Right cardiac atrium (tissue), 5 donors: ENCODE measurements around the gene MT1F. TPM values are rescaled to one million over a fixed set of nuclear protein-coding genes. Genes with fewer than 3 reads are reported as not detected.

Experiments used
- ATAC-seq, 2 donors: fragments of 200-7000 bp; cut with Tn5 transposase; one replicate each; pipeline versions ENCODE4 v1.8.0 to v1.9.1; 2020; ENCODE audit warnings: moderate library complexity in 2 of 2, mild to moderate bottlenecking in 1 of 2
- DNase-seq, 3 donors: peaks; one replicate each; pipeline ENCODE4 v3.0.0-alpha.2; 2020
- H3K27ac ChIP-seq: one replicate; pipeline ENCODE4 v1.5.1; 2013; ENCODE audit warnings: mild to moderate bottlenecking, low read length, control low read depth, moderate library complexity
- H3K27me3 ChIP-seq: one replicate; pipeline ENCODE4 v1.6.1; 2013; ENCODE audit not compliant: control insufficient read depth, insufficient read depth
- H3K4me1 ChIP-seq: one replicate; pipeline ENCODE4 v1.6.1; 2013; ENCODE audit warnings: low read length; ENCODE audit not compliant: control insufficient read depth, insufficient read depth
- H3K4me3 ChIP-seq: one replicate; pipeline ENCODE4 v1.5.1; 2013; ENCODE audit warnings: low read length, control low read depth
- H3K9me3 ChIP-seq: one replicate; pipeline ENCODE4 v1.6.1; 2013; ENCODE audit warnings: low read length; ENCODE audit not compliant: control insufficient read depth
- WGBS: extraction: QIAGEN DNeasy Blood & Tissue Kit; methylation state at CpG from one replicate; pipeline ENCODE4 v1.1.7; 2013; 5-methylcytosine and 5-hydroxymethylcytosine counted together
- intact Hi-C, 4 donors: fragments of 100-400 bp; cut with DNase I; formaldehyde crosslinking; loops; one replicate each; pipeline versions ENCODE4 v1.11.0 to v1.14.0; 2022 to 2023
- long read RNA-seq, 4 donors: library from polyadenylated mRNA; unstranded; transcript quantifications; one replicate each; pipeline ENCODE4 v2.0.0, GENCODE V29; 2020 to 2021
- polyA plus RNA-seq: library from polyadenylated mRNA; stranded (reverse); fragments of 200-250 nt; gene quantifications from one replicate; pipeline ENCODE4 v1.2.3, GENCODE V29; 2013
- total RNA-seq, 4 donors: library from RNA; stranded (reverse); fragmentation: NEBNext Ultra II Directional; extraction: Animal tissue kit (Norgen Biotek cat#: 25700); gene quantifications; one replicate each; pipeline ENCODE4 v1.2.1, GENCODE V29; 2021
- donor health status: healthy with polysubstance abuse.
- donor health status: DM: no; HTN: yes; CAD: no.
- donor health status: DM: no; HTN: no; CAD: no.
- donor health status: DM: no; HTN: yes; CAD: no; lungs with severe emphysema.
- donor health status: DM: yes; HTN: yes; CAD: no.

MT1F gene
- total RNA-seq, result 1 to 10 TPM; 1.3 to 3.9 (median 2.7) TPM
- polyA plus RNA-seq, result 3.7 TPM
- long read RNA-seq, donor 1, partial matches to known transcripts, result 0 of 2 reads
- long read RNA-seq, donor 1, other reads (novel, unspliced or antisense), result 0 of 2 reads
- long read RNA-seq, donor 2, partial matches to known transcripts, result 0 of 3 reads
- long read RNA-seq, donor 2, other reads (novel, unspliced or antisense), result 0 of 3 reads
- long read RNA-seq, donor 3, partial matches to known transcripts, result 0 of 1 reads
- long read RNA-seq, donor 3, other reads (novel, unspliced or antisense), result 1 of 1 reads
- long read RNA-seq, donor 4, result 0 reads

DNA sequence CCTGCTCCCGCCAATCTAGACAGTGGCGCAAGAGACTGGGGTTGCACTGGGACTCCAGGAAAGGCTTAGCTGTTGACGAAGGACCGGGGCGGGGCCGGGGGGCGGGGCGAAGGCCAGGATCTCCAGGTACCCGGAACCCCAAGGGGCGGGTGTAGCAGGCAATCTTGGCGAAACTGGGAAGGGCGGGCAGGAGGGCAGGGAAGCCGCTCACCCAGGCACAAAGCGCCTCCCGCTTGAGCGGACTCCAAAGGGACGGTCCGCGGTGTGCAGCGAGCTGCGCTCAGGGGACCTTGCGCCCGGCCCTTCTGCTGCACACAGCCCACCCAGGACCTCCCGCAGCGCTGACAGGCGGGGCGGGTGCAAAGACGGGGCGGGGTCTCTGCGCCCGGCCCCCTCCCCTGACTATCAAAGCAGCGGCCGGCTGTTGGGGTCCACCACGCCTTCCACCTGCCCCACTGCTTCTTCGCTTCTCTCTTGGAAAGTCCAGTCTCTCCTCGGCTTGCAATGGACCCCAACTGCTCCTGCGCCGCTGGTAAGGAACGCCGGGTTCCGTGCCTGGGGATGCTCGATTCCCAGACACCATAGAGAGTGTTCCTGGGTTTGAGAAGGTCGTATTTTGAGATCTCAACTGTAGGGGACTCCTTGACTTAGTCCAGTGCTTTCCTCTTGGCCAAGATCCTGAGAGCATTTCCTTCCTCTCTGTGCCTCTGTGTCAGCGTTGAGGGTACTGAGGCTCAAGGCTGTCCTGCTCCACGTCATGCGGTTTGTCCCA is at the start of gene MT1F:
Gene MT1F, plus strand, starts transcription at position 405 of the 772 bp plus-strand sequence. Its CDS starts 100 bp downstream, at position 505.
- ATAC-seq, result peak; percentile 90 to 91
- no peak within 1 kb of the TSS for H3K27ac ChIP-seq
- no peaks in the 10 kb centered on the region for H3K27me3 ChIP-seq
- DNase-seq, result peak; percentile 77 to 89 (median 88)
- no peaks in the 10 kb centered on the region for H3K9me3 ChIP-seq
- intact Hi-C loops, result no loop called here
- WGBS, result 1% methylated on average over 46 of the region's 46 CpGs
- no peaks in the 10 kb centered on the region for H3K4me1 ChIP-seq
- H3K4me3 ChIP-seq, result peak within 1 kb of the TSS; percentile 66

DNA sequence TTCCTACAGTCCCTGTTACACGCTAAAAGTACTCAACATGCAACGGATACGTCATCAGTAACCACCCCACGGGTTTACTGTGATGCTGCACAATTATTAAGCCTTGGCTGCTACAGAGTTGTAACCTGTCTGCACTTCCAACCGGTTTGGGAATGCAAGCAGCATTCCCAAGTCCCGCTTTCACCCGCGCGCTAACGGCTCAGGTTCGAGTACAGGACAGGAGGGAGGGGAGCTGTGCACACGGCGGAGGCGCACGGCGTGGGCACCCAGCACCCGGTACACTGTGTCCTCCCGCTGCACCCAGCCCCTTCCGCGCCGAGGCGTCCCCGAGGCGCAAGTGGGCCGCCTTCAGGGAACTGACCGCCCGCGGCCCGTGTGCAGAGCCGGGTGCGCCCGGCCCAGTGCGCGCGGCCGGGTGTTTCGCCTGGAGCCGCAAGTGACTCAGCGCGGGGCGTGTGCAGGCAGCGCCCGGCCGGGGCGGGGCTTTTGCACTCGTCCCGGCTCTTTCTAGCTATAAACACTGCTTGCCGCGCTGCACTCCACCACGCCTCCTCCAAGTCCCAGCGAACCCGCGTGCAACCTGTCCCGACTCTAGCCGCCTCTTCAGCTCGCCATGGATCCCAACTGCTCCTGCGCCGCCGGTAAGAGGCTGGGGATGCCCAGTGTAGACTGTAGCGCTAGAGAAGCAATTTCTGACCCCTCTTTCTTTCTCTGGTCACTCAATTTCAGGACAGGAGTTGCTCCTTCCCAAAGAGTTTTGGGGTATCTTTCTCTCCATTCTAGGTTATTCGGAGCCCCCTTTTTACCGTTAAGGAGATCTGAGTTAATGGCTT is 49.5 kb upstream of the MT1F start, which contains the start of gene MT2A:
Gene MT2A, plus strand, starts transcription at position 542 of the 833 bp plus-strand sequence. Its CDS starts 72 bp downstream, at position 614.
- intact Hi-C loops, result loop anchor here in 3 of 4 donors (2.0 to 10.0 kb wide), 3 partner anchors 17 to 97 kb away; partner anchors contain the start of gene MT1E (in 1 of the 3)
- Histone ChIP-seq H3K4me1 (peaks cover 17% of the 10 kb centered on the region), H3K4me3 (peak within 1 kb of the TSS; percentile 68), H3K27me3 (no peaks in the 10 kb centered on the region), H3K9me3 (no peaks in the 10 kb centered on the region), H3K27ac (peak within 1 kb of the TSS; percentile 92)
- peak; percentile 96 to 99 (median 98) for DNase-seq
- ATAC-seq, result peak; percentile 88 to 90
- WGBS, result 5% methylated on average over 62 of the region's 62 CpGs

DNA sequence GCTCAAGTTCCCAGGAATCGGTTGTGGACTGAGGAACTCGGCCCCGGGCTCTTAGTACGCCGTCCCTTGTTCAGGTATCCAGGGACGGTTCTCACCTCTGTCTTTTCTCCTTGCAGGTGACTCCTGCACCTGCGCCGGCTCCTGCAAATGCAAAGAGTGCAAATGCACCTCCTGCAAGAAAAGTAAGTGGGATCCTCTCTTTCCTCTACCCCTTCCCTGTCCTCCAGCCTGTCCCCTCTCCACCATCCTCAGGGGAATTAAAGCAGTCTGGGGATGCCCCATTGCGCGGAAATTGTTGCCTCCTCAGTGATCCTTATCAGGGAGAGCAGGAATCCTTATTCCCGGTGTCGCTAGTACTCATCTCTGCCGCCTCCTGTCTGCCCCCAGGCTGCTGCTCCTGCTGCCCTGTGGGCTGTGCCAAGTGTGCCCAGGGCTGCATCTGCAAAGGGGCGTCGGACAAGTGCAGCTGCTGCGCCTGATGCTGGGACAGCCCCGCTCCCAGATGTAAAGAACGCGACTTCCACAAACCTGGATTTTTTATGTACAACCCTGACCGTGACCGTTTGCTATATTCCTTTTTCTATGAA is 48.8 kb upstream of the MT1F start:
- peak overlapping the region; percentile 68 for H3K4me3 ChIP-seq
- WGBS, result 1% methylated on average over 21 of the region's 21 CpGs
- H3K27me3 ChIP-seq, result no peaks in the 10 kb centered on the region
- peaks cover 17% of the 10 kb centered on the region for H3K4me1 ChIP-seq
- no peak for ATAC-seq
- intact Hi-C loops, result loop anchor here in 3 of 4 donors (2.0 to 10.0 kb wide), 3 partner anchors 16 to 96 kb away; partner anchors contain the start of gene MT1E (in 1 of the 3)
- DNase-seq, result peak in 2 of 3 donors; percentile 23 to 67
- no peaks in the 10 kb centered on the region for H3K9me3 ChIP-seq
- H3K27ac ChIP-seq, result peak overlapping the region; percentile 90

DNA sequence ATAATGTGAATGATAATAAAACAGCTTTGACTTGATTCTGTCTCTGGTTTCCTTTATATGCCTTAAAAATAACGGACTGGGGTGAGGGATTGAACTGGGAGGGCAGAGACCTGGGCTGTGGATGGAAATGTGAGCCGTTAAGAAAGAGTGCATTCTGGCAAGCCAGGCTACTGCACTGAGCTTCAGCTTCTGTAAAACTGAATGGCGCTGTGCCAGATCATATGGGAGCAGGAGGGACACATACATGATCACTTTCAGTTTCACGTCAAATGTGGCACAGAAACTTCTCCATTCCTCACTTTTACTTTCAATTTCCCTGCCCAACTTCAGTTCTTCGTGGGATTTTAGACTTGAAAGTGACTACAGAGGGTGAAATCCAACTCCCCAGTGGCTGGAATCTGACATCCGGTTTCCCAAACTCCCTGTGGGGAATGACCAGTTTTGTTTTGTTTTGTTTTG is 48.3 kb upstream of the MT1F start:
- Histone ChIP-seq H3K27ac (peak overlapping the region; percentile 90), H3K9me3 (no peaks in the 10 kb centered on the region), H3K4me1 (peaks cover 17% of the 10 kb centered on the region), H3K4me3 (peak overlapping the region; percentile 68), H3K27me3 (no peaks in the 10 kb centered on the region)
- DNase-seq (peak in 2 of 3 donors; percentile 60 to 80), ATAC-seq (peak in 1 of 2 donors; percentile 3)
- intact Hi-C loops, result loop anchor here in 3 of 4 donors (2.0 to 10.0 kb wide), 3 partner anchors 15 to 95 kb away; partner anchors contain the start of gene MT1E (in 1 of the 3)
- WGBS, result under 1% methylated on average over 6 of the region's 6 CpGs

DNA sequence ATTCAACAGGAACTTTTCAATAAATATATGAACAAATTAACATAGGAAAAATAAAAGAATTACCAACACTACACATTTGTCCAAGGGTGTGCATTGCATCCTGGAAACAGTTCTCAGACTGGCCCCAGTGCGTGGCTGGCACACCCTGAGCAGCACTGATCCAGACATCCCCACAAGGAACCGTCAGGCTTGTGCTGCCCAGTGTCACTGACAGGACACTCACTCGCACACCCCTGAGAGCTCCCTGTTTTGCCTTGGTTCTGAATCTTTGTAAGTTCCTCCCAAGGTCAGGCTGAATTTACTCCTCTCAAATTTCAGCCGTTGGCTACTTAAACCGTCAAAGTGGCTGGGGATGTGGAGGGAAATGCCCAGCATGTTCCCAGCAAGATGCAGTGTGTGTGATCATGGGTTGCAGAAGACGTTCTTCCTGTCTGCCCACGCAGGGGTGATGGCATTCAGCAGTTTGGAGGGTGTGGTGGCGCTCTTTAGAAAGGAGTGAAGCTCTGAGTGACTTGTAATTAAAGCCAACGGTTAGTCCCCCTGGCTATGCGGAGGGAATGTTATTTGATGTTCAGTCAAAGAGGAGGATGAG is 47.6 kb upstream of the MT1F start:
- DNase-seq, result peak; percentile 57 to 77 (median 77)
- Histone ChIP-seq H3K27me3 (no peaks in the 10 kb centered on the region), H3K4me1 (peaks cover 17% of the 10 kb centered on the region), H3K4me3 (no peak overlapping the region), H3K9me3 (no peaks in the 10 kb centered on the region), H3K27ac (peak overlapping the region; percentile 92)
- intact Hi-C loops, result no loop called here
- ATAC-seq, result peak in 1 of 2 donors; percentile 6
- 15% methylated on average over 10 of the region's 10 CpGs for WGBS

DNA sequence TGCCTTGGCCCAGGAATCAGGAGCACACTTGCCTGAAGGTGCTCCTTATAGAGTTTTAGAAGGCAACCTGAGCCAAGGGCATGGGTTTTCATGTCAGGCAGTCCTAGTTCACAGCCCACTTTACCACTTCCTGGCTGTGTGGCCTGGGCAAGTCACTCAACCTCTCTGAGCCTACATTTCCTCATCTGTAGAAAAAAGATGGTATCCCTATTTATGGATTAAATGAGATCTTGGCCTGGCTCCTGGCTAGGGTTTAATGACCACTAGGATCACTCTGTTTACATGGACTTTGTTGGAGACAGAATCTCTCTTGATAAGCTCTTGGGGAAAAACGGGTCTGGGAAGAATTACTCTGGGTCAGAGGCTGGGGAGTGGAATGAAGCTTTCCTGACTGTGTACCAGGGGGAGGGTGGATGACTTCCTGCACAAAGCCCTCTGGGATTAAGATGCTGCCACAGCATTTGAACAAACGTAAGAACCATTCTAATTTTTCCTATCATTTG is 47.1 kb upstream of the MT1F start:
- DNase-seq (peak in 1 of 3 donors; percentile 22), ATAC-seq (peak in 1 of 2 donors; percentile 2)
- H3K27ac ChIP-seq, result peak overlapping the region; percentile 92
- H3K27me3 ChIP-seq, result no peaks in the 10 kb centered on the region
- peaks cover 17% of the 10 kb centered on the region for H3K4me1 ChIP-seq
- 18% methylated on average over 2 of the region's 2 CpGs for WGBS
- no peaks in the 10 kb centered on the region for H3K9me3 ChIP-seq
- intact Hi-C loops, result no loop called here
- H3K4me3 ChIP-seq, result no peak overlapping the region

DNA sequence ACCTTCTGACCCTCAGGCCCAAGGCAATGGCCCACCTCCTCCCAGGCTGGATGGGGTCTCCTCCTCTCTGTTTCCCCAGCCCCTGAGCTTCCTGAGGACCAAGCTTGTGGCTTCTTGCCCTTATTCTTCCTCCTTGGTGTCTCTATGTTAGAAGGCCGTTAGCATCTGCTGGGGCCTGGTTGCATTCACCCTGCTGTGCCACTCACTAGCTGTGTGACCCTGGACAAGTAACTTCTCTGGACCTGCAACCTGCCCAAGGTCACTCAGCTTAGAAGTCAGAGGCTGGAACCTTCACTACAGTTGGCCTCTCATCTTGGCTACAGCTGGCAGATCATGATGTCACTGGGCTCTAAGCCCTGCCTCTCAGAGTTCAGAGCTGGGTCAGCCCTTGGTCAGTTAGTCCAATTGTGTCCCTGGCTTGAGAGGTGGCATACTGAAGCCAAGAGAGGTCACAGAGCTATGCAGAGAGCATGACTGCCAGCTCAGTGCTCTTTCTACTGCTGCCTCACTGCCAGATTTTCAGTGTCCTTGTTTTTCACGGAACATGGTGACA is 46.4 kb upstream of the MT1F start:
- H3K27ac ChIP-seq, result peak overlapping the region; percentile 94
- intact Hi-C loops, result no loop called here

DNA sequence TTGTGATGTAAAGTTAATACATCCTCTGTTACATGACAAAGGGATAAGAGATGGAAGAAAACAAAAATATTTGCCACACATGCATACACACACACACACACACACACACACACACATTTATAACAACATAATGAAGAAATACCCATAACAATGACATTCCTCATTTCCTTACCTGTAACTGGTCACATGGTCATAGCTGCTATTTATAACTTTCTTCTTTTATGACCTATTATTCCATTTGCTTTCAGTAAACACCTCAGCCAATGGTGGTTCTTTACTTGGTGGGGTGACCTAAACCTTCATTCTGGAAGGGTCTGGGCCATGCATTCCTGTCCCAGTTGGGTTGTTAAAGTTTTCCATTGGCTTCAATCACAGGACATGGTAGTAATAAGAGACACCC is 44.1 kb upstream of the MT1F start:
- H3K27me3 ChIP-seq, result no peaks in the 10 kb centered on the region
- intact Hi-C loops, result no loop called here
- no peak overlapping the region for H3K4me3 ChIP-seq
- H3K4me1 ChIP-seq, result peaks cover 17% of the 10 kb centered on the region
- ATAC-seq (no peak), DNase-seq (no peak)
- H3K9me3 ChIP-seq, result no peaks in the 10 kb centered on the region
- no peak overlapping the region for H3K27ac ChIP-seq

More for the DNA sequence above, 46.4 kb upstream of the MT1F start:
- Histone ChIP-seq H3K9me3 (no peaks in the 10 kb centered on the region), H3K27me3 (no peaks in the 10 kb centered on the region), H3K4me3 (no peak overlapping the region), H3K4me1 (peaks cover 11% of the 10 kb centered on the region)
- ATAC-seq (peak; percentile 43 to 64), DNase-seq (peak; percentile 82 to 90 (median 83))
- WGBS, result 42% methylated on average over 2 of the region's 2 CpGs

DNA sequence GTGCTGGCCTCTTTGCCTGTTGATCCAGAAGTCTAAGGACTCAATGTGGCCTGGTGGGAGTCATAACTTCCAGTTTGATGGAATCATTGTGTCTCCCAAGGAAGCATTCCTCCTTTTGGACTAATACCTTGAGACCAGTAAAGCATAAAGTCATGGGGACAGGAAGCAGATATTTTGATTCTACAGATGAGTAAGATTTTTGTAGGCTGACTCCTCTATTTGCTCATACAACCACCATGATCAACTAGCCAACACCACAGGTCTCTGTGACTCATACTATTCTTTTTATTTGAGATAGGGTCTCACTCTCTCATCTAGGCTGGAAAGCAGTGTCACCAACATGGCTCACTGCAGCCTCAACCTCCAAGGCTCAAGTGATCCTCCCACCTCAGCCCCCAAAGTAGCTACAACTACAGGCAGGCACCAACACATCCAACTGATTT is 43.2 kb upstream of the MT1F start:
- no peak for DNase-seq
- intact Hi-C loops, result no loop called here
- no peak overlapping the region for H3K27ac ChIP-seq
- ATAC-seq, result no peak
- H3K27me3 ChIP-seq, result no peaks in the 10 kb centered on the region
- H3K4me3 ChIP-seq, result no peak overlapping the region
- no peaks in the 10 kb centered on the region for H3K9me3 ChIP-seq
- H3K4me1 ChIP-seq, result peaks cover 19% of the 10 kb centered on the region
